Measurements from ENCODE around the gene IFNGR2. TPM values are rescaled to one million over a fixed set of nuclear protein-coding genes. Genes with fewer than 3 reads are reported as not detected.

Gene IFNGR2
- total RNA-seq, 8 experiments from 2014 or later, result 21.4 to 58.1 (median 31.9) TPM

GRCh38 chr21:33414926-33415325 is 11.7 kb downstream of the IFNGR2 start:
- no peak overlapping the region for H3K27ac ChIP-seq
- no peak overlapping the region for H3K4me3 ChIP-seq
- in situ Hi-C loops (cut with MboI; ENCODE audit: low pct_unique_long_range_greater_than_20kb in 2 of 9, low sequenced_read_pairs in 9 of 9, unreplicated experiment in 9 of 9), result no loop called here
- no peak for ATAC-seq (replicated peaks in 6 of 8)
- H3K4me1 ChIP-seq (replicated peaks in 1 of 2), result peaks cover 0 to 10% of the 10 kb centered on the region in 2 donors
- 85 to 100% (median 92%) methylated on average over 2 to 11 of the region's 11 CpGs; no CpG with 5 or more reads in 2 of the 10 experiments for WGBS, 10 experiments

- in situ Hi-C loops (cut with MboI; ENCODE audit: low pct_unique_long_range_greater_than_20kb in 2 of 9, low sequenced_read_pairs in 9 of 9, unreplicated experiment in 9 of 9), result no loop called here
- Histone ChIP-seq H3K27ac (no peak overlapping the region), H3K4me3 (no peak overlapping the region), H3K4me1 (replicated peaks in 1 of 2) (no peaks in the 10 kb centered on the region)
- 14 to 100% (median 92%) methylated on average over 1 to 2 of the region's 2 CpGs; no CpG with 5 or more reads in 1 of the 10 experiments for WGBS, 10 experiments
- ATAC-seq (replicated peaks in 6 of 8), result peak in 1 of 8 experiments; percentile 34
Observed at GRCh38 chr21:33418691-33419090, 15.5 kb downstream of the IFNGR2 start.

GRCh38 chr21:33419538-33420123 is 16.4 kb downstream of the IFNGR2 start:
- H3K4me3 ChIP-seq, result no peak overlapping the region
- no peak overlapping the region for H3K27ac ChIP-seq
- ATAC-seq (replicated peaks in 6 of 8), result peak in 3 of 8 experiments; percentile 25 to 91 (median 68)
- H3K4me1 ChIP-seq (replicated peaks in 1 of 2), result no peaks in the 10 kb centered on the region
- 40 to 100% (median 94%) methylated on average over 2 to 6 of the region's 12 CpGs; no CpG with 5 or more reads in 2 of the 10 experiments for WGBS, 10 experiments
- in situ Hi-C loops (cut with MboI; ENCODE audit: low pct_unique_long_range_greater_than_20kb in 2 of 9, low sequenced_read_pairs in 9 of 9, unreplicated experiment in 9 of 9), result no loop called here

- H3K27ac ChIP-seq, result no peak overlapping the region
- H3K4me3 ChIP-seq, result no peak overlapping the region
- no peaks in the 10 kb centered on the region for H3K4me1 ChIP-seq (replicated peaks in 1 of 2)
- no peak for ATAC-seq (replicated peaks in 6 of 8)
- in situ Hi-C loops (cut with MboI; ENCODE audit: low pct_unique_long_range_greater_than_20kb in 2 of 9, low sequenced_read_pairs in 9 of 9, unreplicated experiment in 9 of 9), result no loop called here
- 83 to 100% (median 95%) methylated on average over 1 to 5 of the region's 5 CpGs; no CpG with 5 or more reads in 5 of the 10 experiments for WGBS, 10 experiments
Observed at GRCh38 chr21:33421713-33422393, 18.6 kb downstream of the IFNGR2 start.

- WGBS, 10 experiments, result 89 to 100% (median 98%) methylated on average over 3 to 9 of the region's 9 CpGs; no CpG with 5 or more reads in 3 of the 10 experiments
- Histone ChIP-seq H3K27ac (no peak overlapping the region), H3K4me3 (no peak overlapping the region), H3K4me1 (replicated peaks in 1 of 2) (no peaks in the 10 kb centered on the region)
- no peak for ATAC-seq (replicated peaks in 6 of 8)
- in situ Hi-C loops (cut with MboI; ENCODE audit: low pct_unique_long_range_greater_than_20kb in 2 of 9, low sequenced_read_pairs in 9 of 9, unreplicated experiment in 9 of 9), result no loop called here
Observed at GRCh38 chr21:33424214-33424613, 21.0 kb downstream of the IFNGR2 start.

- no peak overlapping the region for H3K27ac ChIP-seq
- no peaks in the 10 kb centered on the region for H3K4me1 ChIP-seq (replicated peaks in 1 of 2)
- H3K4me3 ChIP-seq, result no peak overlapping the region
- WGBS, 10 experiments, result 78 to 100% (median 100%) methylated on average over 1 to 3 of the region's 3 CpGs; no CpG with 5 or more reads in 5 of the 10 experiments
- no peak for ATAC-seq (replicated peaks in 6 of 8)
- in situ Hi-C loops (cut with MboI; ENCODE audit: low pct_unique_long_range_greater_than_20kb in 2 of 9, low sequenced_read_pairs in 9 of 9, unreplicated experiment in 9 of 9), result loop anchor here in 3 of 9 experiments (25.0 kb wide), 2 partner anchors 439 to 589 kb away; no protein-coding TSS in a partner anchor
Observed at GRCh38 chr21:33425825-33426224, 22.6 kb downstream of the IFNGR2 start.

- no peak for ATAC-seq (replicated peaks in 6 of 8)
- Histone ChIP-seq H3K4me3 (no peak overlapping the region), H3K27ac (no peak overlapping the region), H3K4me1 (replicated peaks in 1 of 2) (no peaks in the 10 kb centered on the region)
- 79 to 93% (median 84%) methylated on average over 1 to 6 of the region's 7 CpGs; no CpG with 5 or more reads in 4 of the 10 experiments for WGBS, 10 experiments
- in situ Hi-C loops (cut with MboI; ENCODE audit: low pct_unique_long_range_greater_than_20kb in 2 of 9, low sequenced_read_pairs in 9 of 9, unreplicated experiment in 9 of 9), result loop anchor here in 3 of 9 experiments (25.0 kb wide), 2 partner anchors 440 to 590 kb away; no protein-coding TSS in a partner anchor
Observed at GRCh38 chr21:33427051-33427450, 23.8 kb downstream of the IFNGR2 start.

GRCh38 chr21:33428669-33429068 is 25.5 kb downstream of the IFNGR2 start:
- in situ Hi-C loops (cut with MboI; ENCODE audit: low pct_unique_long_range_greater_than_20kb in 2 of 9, low sequenced_read_pairs in 9 of 9, unreplicated experiment in 9 of 9), result loop anchor here in 3 of 9 experiments (25.0 kb wide), 2 partner anchors 441 to 591 kb away; no protein-coding TSS in a partner anchor

GRCh38 chr21:33430858-33431257 is 27.6 kb downstream of the IFNGR2 start:
- WGBS, 10 experiments, result 80 to 100% (median 100%) methylated on average over 1 to 3 of the region's 3 CpGs
- peaks cover 4 to 7% of the 10 kb centered on the region in 2 donors for H3K4me1 ChIP-seq (replicated peaks in 1 of 2)
- no peak overlapping the region for H3K4me3 ChIP-seq
- no peak overlapping the region for H3K27ac ChIP-seq
- ATAC-seq (replicated peaks in 6 of 8), result no peak
- in situ Hi-C loops (cut with MboI; ENCODE audit: low pct_unique_long_range_greater_than_20kb in 2 of 9, low sequenced_read_pairs in 9 of 9, unreplicated experiment in 9 of 9), result loop anchor here in 3 of 9 experiments (25.0 kb wide), 2 partner anchors 444 to 594 kb away; no protein-coding TSS in a partner anchor

More at GRCh38 chr21:33428669-33429068, 25.5 kb downstream of the IFNGR2 start:
- Histone ChIP-seq H3K4me1 (replicated peaks in 1 of 2) (no peaks in the 10 kb centered on the region), H3K27ac (no peak overlapping the region), H3K4me3 (no peak overlapping the region)
- 60 to 100% (median 97%) methylated on average over 1 to 8 of the region's 8 CpGs; no CpG with 5 or more reads in 5 of the 10 experiments for WGBS, 10 experiments
- peak in 3 of 8 experiments; percentile 42 to 74 (median 57) for ATAC-seq (replicated peaks in 6 of 8)

- WGBS, 10 experiments, result 77 to 100% (median 90%) methylated on average over 1 to 6 of the region's 6 CpGs; no CpG with 5 or more reads in 1 of the 10 experiments
- in situ Hi-C loops (cut with MboI; ENCODE audit: low pct_unique_long_range_greater_than_20kb in 2 of 9, low sequenced_read_pairs in 9 of 9, unreplicated experiment in 9 of 9), result loop anchor here in 3 of 9 experiments (25.0 kb wide), 2 partner anchors 445 to 595 kb away; no protein-coding TSS in a partner anchor
- ATAC-seq (replicated peaks in 6 of 8), result no peak
- Histone ChIP-seq H3K4me3 (no peak overlapping the region), H3K27ac (no peak overlapping the region), H3K4me1 (replicated peaks in 1 of 2) (peaks cover 4 to 7% of the 10 kb centered on the region in 2 donors)
Observed at GRCh38 chr21:33432496-33432895, 29.3 kb downstream of the IFNGR2 start.

- 92 to 100% (median 97%) methylated on average over 2 to 7 of the region's 8 CpGs; no CpG with 5 or more reads in 7 of the 10 experiments for WGBS, 10 experiments
- no peak for ATAC-seq (replicated peaks in 6 of 8)
- H3K4me3 ChIP-seq, result no peak overlapping the region
- H3K4me1 ChIP-seq (replicated peaks in 1 of 2), result peaks cover 4 to 7% of the 10 kb centered on the region in 2 donors
- in situ Hi-C loops (cut with MboI; ENCODE audit: low pct_unique_long_range_greater_than_20kb in 2 of 9, low sequenced_read_pairs in 9 of 9, unreplicated experiment in 9 of 9), result loop anchor here in 3 of 9 experiments (25.0 kb wide), 2 partner anchors 446 to 596 kb away; no protein-coding TSS in a partner anchor
- H3K27ac ChIP-seq, result no peak overlapping the region
Observed at GRCh38 chr21:33433001-33433400, 29.8 kb downstream of the IFNGR2 start.

GRCh38 chr21:33433425-33434114 is 30.4 kb downstream of the IFNGR2 start:
- WGBS, 10 experiments, result 69 to 96% (median 88%) methylated on average over 1 to 7 of the region's 8 CpGs; no CpG with 5 or more reads in 2 of the 10 experiments
- H3K27ac ChIP-seq, result no peak overlapping the region
- H3K4me3 ChIP-seq, result no peak overlapping the region
- no peak for ATAC-seq (replicated peaks in 6 of 8)
- in situ Hi-C loops (cut with MboI; ENCODE audit: low pct_unique_long_range_greater_than_20kb in 2 of 9, low sequenced_read_pairs in 9 of 9, unreplicated experiment in 9 of 9), result loop anchor here in 3 of 9 experiments (25.0 kb wide), 2 partner anchors 446 to 596 kb away; no protein-coding TSS in a partner anchor
- H3K4me1 ChIP-seq (replicated peaks in 1 of 2), result peaks cover 4 to 7% of the 10 kb centered on the region in 2 donors
